Testis (tissue), 3 donors: ENCODE measurements around the gene IRF2BPL. TPM values are rescaled to one million over a fixed set of nuclear protein-coding genes. Genes with fewer than 3 reads are reported as not detected.

Experiments
- DNase-seq: peaks from one replicate; pipeline ENCODE4 v3.0.0-alpha.2; 2019
- H3K27ac ChIP-seq, 2 donors: fragments of 200-600 bp; sonication (generic); one replicate each; pipeline ENCODE4 v1.5.1; 2019
- H3K27me3 ChIP-seq: fragments of 200-600 bp; sonication (generic); one replicate; pipeline ENCODE4 v1.5.1; 2019
- H3K36me3 ChIP-seq: fragments of 200-600 bp; sonication (generic); one replicate; pipeline ENCODE4 v1.5.1; 2017; ENCODE audit warnings: low read depth; ENCODE audit errors: missing control alignments
- H3K4me1 ChIP-seq: fragments of 200-600 bp; sonication (generic); one replicate; pipeline ENCODE4 v1.5.1; 2019
- H3K4me3 ChIP-seq, 2 donors: fragments of 200-600 bp; sonication (generic); one replicate each; pipeline ENCODE4 v1.5.1; 2017 to 2019
- H3K9me3 ChIP-seq: fragments of 200-600 bp; sonication (generic); one replicate; pipeline ENCODE4 v1.5.1; 2017
- POLR2A ChIP-seq: fragments of 450-650 bp; IDR thresholded peaks from one replicate; pipeline ENCODE4 v1.6.1; 2017; ENCODE audit warnings: antibody characterized with exemption, mild to moderate bottlenecking, moderate library complexity
- WGBS, 2 donors: methylation state at CpG; one replicate each; pipeline ENCODE4 v1.1.5; 2018; 5-methylcytosine and 5-hydroxymethylcytosine counted together
- intact Hi-C: fragments of 100-400 bp; cut with DNase I; formaldehyde crosslinking; loops from one replicate; pipeline ENCODE4 v1.15.1; 2023; ENCODE audit warnings: low total_unique reads
- polyA plus RNA-seq: library from polyadenylated mRNA; stranded (reverse); fragments of 350-450 nt; fragmentation: Illumina TruSeq; extraction: RNeasy Lipid Tissue Mini Kit (QIAGEN cat#74804); gene quantifications from one replicate; pipeline ENCODE4 v1.2.3, GENCODE V29; 2014; ENCODE audit warnings: low read depth, low replicate concordance; ENCODE audit not compliant: insufficient read depth
- total RNA-seq, 2 donors: library from RNA; depleted of rRNA; stranded (reverse); fragments of >200 nt; gene quantifications; one replicate each; pipeline ENCODE4 v1.2.3, GENCODE V29; 2016
- TF ChIP-seq, protein P1 (sequence below), 3 experiments: fragments of 450-650 bp in 2 of 3; fragments of 200-600 bp in 1 of 3; sonication (generic) in 1 of 3; IDR thresholded peaks; one replicate each; pipeline ENCODE4 v1.5.1; 2016 to 2019; ENCODE audit warnings: antibody characterized with exemption in 3 of 3, mild to moderate bottlenecking in 2 of 3, moderate library complexity in 1 of 3

IRF2BPL gene
- total and polyA plus RNA-seq, 3 donors from 2014 or later = 30.9 to 120 (median 94.6) TPM

DNA sequence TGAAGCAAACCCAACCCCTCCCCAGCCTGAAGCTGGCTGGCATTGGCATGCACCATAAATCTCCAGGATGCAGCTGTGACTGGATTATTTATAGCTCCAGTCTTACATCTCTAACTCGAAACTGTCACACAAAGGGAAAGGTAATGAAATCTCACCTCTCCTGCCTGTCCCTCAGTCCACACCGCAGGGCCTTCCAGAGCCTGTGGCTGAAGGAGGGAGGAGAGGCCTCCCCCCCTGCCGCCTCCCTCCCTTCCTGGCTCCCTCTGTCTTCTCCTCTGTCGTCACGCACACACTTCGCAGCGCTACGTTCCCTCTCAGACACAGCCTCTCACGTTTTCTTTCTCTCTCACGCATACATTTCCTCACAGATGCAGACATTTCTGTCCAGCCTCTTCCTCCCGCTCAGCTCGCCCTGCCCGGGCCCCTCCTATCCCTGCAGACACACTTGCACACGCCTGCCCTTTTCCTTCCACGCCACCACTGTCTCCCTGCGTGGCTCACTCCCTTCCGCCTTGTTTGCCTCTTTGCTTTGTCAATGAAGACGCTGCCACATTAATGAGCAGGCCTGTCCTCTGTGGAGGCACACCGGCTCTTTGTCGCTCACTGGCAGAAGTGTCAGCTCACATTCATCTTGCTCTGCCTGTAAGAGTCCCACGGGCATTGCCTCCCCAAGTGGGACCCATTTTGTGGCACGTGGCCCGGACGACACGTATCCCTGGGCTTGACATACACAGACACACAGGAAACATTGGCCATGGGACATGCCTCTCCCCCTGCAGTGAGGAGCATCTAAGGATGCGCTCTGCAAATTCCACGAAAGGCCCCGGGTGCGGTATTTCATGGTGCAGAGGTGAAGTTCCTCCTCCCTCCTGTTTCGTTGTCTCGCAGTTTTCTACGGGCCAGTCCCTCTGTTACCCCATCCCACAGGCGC, 27.9 kb downstream of the IRF2BPL start:
- Histone ChIP-seq H3K27ac (no peak overlapping the region), H3K36me3 (no peaks in the 10 kb centered on the region), H3K4me3 (no peak overlapping the region), H3K9me3 (no peaks in the 10 kb centered on the region), H3K27me3 (no peaks in the 10 kb centered on the region), H3K4me1 (peaks cover 9% of the 10 kb centered on the region)
- intact Hi-C loops = no loop called here
- peak; percentile 50 for DNase-seq
- 49 to 55% methylated on average over 33 of the region's 33 CpGs for WGBS, 2 donors
- TF ChIP-seq POLR2A = no peak

GRCh38 chr14:76998910-76999309, 29.6 kb downstream of the IRF2BPL start:
- WGBS, 2 donors = 83 to 95% methylated on average over 2 to 3 of the region's 3 CpGs
- TF ChIP-seq, protein P1, sequence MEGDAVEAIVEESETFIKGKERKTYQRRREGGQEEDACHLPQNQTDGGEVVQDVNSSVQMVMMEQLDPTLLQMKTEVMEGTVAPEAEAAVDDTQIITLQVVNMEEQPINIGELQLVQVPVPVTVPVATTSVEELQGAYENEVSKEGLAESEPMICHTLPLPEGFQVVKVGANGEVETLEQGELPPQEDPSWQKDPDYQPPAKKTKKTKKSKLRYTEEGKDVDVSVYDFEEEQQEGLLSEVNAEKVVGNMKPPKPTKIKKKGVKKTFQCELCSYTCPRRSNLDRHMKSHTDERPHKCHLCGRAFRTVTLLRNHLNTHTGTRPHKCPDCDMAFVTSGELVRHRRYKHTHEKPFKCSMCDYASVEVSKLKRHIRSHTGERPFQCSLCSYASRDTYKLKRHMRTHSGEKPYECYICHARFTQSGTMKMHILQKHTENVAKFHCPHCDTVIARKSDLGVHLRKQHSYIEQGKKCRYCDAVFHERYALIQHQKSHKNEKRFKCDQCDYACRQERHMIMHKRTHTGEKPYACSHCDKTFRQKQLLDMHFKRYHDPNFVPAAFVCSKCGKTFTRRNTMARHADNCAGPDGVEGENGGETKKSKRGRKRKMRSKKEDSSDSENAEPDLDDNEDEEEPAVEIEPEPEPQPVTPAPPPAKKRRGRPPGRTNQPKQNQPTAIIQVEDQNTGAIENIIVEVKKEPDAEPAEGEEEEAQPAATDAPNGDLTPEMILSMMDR (IDR thresholded peaks at IDR 0.05) = no peak

DNA sequence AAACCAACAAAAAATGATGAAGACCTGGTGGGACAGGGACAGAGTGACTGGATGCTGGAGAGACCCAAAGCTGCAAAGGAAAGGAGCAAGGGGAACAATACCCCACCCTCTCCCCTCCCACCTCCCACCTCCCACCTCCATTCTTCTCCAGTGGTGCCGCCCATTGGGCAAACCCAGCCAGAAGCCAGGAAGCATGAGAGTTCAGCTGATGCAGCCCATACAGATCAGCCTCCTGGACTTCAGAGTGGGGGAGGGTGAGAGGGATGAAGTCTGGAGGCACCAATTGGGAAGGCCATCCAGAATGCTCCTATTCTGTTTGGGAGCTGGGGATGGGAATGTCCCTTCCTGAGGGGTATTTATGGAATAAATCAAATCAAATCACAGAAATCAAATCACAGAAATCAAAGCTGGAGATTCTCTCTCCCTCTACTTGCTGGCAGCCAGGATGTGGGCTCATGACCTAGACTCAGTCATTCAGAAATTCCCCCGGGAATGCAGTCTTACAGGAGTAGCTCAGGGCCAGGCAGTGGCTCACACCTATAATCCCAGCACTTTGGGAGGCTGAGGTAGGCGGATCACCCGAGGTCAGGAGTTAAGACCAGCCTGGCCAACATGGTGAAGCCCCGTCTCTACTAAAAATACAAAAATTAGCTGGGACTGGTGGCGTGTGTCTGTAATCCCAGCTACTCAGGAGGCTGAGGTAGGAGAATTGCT, 31.1 kb downstream of the IRF2BPL start:
- intact Hi-C loops = no loop called here
- Histone ChIP-seq H3K27me3 (no peaks in the 10 kb centered on the region), H3K4me3 (no peak overlapping the region), H3K27ac (no peak overlapping the region), H3K4me1 (peaks cover 9% of the 10 kb centered on the region), H3K36me3 (no peaks in the 10 kb centered on the region), H3K9me3 (no peaks in the 10 kb centered on the region)
- no peak for DNase-seq
- TF ChIP-seq POLR2A = no peak
- TF ChIP-seq, protein P1 (IDR thresholded peaks at IDR 0.05) = no peak
- 92 to 94% methylated on average over 5 to 6 of the region's 6 CpGs for WGBS, 2 donors

More at GRCh38 chr14:76998910-76999309, 29.6 kb downstream of the IRF2BPL start:
- Histone ChIP-seq H3K9me3 (no peaks in the 10 kb centered on the region), H3K4me1 (peaks cover 9% of the 10 kb centered on the region), H3K36me3 (no peaks in the 10 kb centered on the region), H3K27me3 (no peaks in the 10 kb centered on the region), H3K4me3 (no peak overlapping the region), H3K27ac (no peak overlapping the region)
- intact Hi-C loops = no loop called here
- DNase-seq = no peak

- no peaks in the 10 kb centered on the region for H3K9me3 ChIP-seq
- DNase-seq = no peak
- WGBS, 2 donors = 91 to 98% methylated on average over 2 of the region's 2 CpGs
- peaks cover 9% of the 10 kb centered on the region for H3K4me1 ChIP-seq
- no peaks in the 10 kb centered on the region for H3K27me3 ChIP-seq
- no peak overlapping the region for H3K4me3 ChIP-seq
- no peak for TF ChIP-seq POLR2A
- TF ChIP-seq, protein P1 (IDR thresholded peaks at IDR 0.05) = no peak
- H3K27ac ChIP-seq = no peak overlapping the region
- intact Hi-C loops = no loop called here
- H3K36me3 ChIP-seq = no peaks in the 10 kb centered on the region
Observed at GRCh38 chr14:76996563-76997146, 31.9 kb downstream of the IRF2BPL start.
